Endodermal cell (in vitro differentiated cells): ENCODE data around the gene TSSC4. TPM values are rescaled to one million over a fixed set of nuclear protein-coding genes. Genes with fewer than 3 reads are reported as not detected.

Experiments used
- DNase-seq: peaks from one replicate; pipeline ENCODE4 v3.0.0-alpha.2; 2017
- H3K27ac ChIP-seq: 2 replicates; pipeline ENCODE4 v1.5.1; 2013; ENCODE audit warnings: mild to moderate bottlenecking, low read depth, low read length, moderate library complexity
- H3K27me3 ChIP-seq: 2 replicates; pipeline ENCODE4 v1.6.1; 2013; ENCODE audit warnings: mild to moderate bottlenecking, low read length, moderate library complexity; ENCODE audit not compliant: insufficient read depth, control insufficient read depth, poor library complexity, severe bottlenecking
- H3K36me3 ChIP-seq: 2 replicates; pipeline ENCODE4 v1.7.0; 2013; ENCODE audit warnings: mild to moderate bottlenecking, low read length, moderate library complexity; ENCODE audit not compliant: control insufficient read depth, insufficient read depth
- H3K4me1 ChIP-seq: one replicate; pipeline ENCODE4 v1.7.0; 2013; ENCODE audit warnings: low read length; ENCODE audit not compliant: control insufficient read depth, insufficient read depth
- H3K4me3 ChIP-seq: 2 replicates; pipeline ENCODE4 v1.5.1; 2013; ENCODE audit warnings: mild to moderate bottlenecking, low read length, moderate library complexity
- H3K9ac ChIP-seq: 2 replicates; pipeline ENCODE4 v1.6.1; 2013; ENCODE audit warnings: mild to moderate bottlenecking, low read length, moderate library complexity; ENCODE audit not compliant: poor library complexity, severe bottlenecking; ENCODE audit errors: extremely low read depth
- H3K9me3 ChIP-seq: 2 replicates; pipeline ENCODE4 v1.6.1; 2013; ENCODE audit warnings: mild to moderate bottlenecking, low read length, moderate library complexity; ENCODE audit not compliant: control insufficient read depth
- H3K27ac Mint-ChIP-seq: 2 replicates; pipeline ENCODE4 v1.8.0; 2020; ENCODE audit warnings: mixed read lengths
- H3K27me3 Mint-ChIP-seq: 2 replicates; pipeline ENCODE4 v1.8.0; 2021; ENCODE audit warnings: mild to moderate bottlenecking, mixed read lengths; ENCODE audit not compliant: insufficient read depth
- H3K36me3 Mint-ChIP-seq: 2 replicates; pipeline ENCODE4 v1.8.0; 2020; ENCODE audit warnings: low read depth, mixed read lengths
- H3K4me1 Mint-ChIP-seq: 2 replicates; pipeline ENCODE4 v1.8.0; 2020; ENCODE audit warnings: mixed read lengths
- H3K4me3 Mint-ChIP-seq: 2 replicates; pipeline ENCODE4 v1.8.0; 2020; ENCODE audit warnings: mild to moderate bottlenecking, moderate library complexity, mixed read lengths
- H3K9me3 Mint-ChIP-seq: 2 replicates; pipeline ENCODE4 v1.8.0; 2020; ENCODE audit warnings: mild to moderate bottlenecking, mixed read lengths
- CTCF ChIP-seq: fragments of 200-600 bp; sonication (generic); conservative IDR thresholded peaks from 2 replicates; pipeline ENCODE4 v1.5.0; 2021; ENCODE audit warnings: antibody characterized with exemption, mild to moderate bottlenecking
- WGBS, 2 experiments: methylation state at CpG; one replicate each; pipeline versions ENCODE4 v1.1.5 to v1.1.7; 2013; ENCODE audit warnings: missing lambda C conversion rate in 2 of 2, mixed read lengths in 1 of 2; ENCODE audit not compliant: insufficient coverage in 1 of 2, insufficient read length in 1 of 2; 5-methylcytosine and 5-hydroxymethylcytosine counted together
- total RNA-seq, 2 donors: library from RNA; stranded (reverse); fragmentation: NEBNext Ultra II Directional in 1 of 2; extraction: Animal tissue kit (Norgen Biotek cat#: 25700) in 1 of 2; gene quantifications; 2 replicates in 1 of 2; 3 replicates in 1 of 2; pipeline ENCODE4 v1.2.1, GENCODE V29; 2021

Gene TSSC4
- total RNA-seq, 2 donors from 2014 or later, result 47.2 to 51.1 TPM

GRCh38 chr11:2448661-2449547 lies 48.4 kb downstream of the TSSC4 start:
- Mint-ChIP-seq H3K27ac (no peak overlapping the region), H3K27me3 (peaks cover 86% of the 10 kb centered on the region), H3K9me3 (no peaks in the 10 kb centered on the region), H3K4me1 (no peaks in the 10 kb centered on the region), H3K36me3 (no peaks in the 10 kb centered on the region), H3K4me3 (no peak overlapping the region)
- Histone ChIP-seq H3K27ac (no peak overlapping the region), H3K9me3 (no peaks in the 10 kb centered on the region), H3K4me3 (no peak overlapping the region), H3K9ac (no peak overlapping the region), H3K36me3 (no peaks in the 10 kb centered on the region), H3K27me3 (peaks cover 84% of the 10 kb centered on the region), H3K4me1 (no peaks in the 10 kb centered on the region)
- TF ChIP-seq CTCF, result no peak
- DNase-seq, result no peak
- 87 to 94% methylated on average over 11 to 21 of the region's 21 CpGs for WGBS, 2 experiments

- Mint-ChIP-seq H3K27me3 (peaks cover 91% of the 10 kb centered on the region), H3K4me3 (no peak overlapping the region), H3K27ac (no peak overlapping the region), H3K36me3 (no peaks in the 10 kb centered on the region), H3K4me1 (no peaks in the 10 kb centered on the region), H3K9me3 (no peaks in the 10 kb centered on the region)
- 85 to 88% methylated on average over 17 to 26 of the region's 26 CpGs for WGBS, 2 experiments
- Histone ChIP-seq H3K4me1 (no peaks in the 10 kb centered on the region), H3K9me3 (no peaks in the 10 kb centered on the region), H3K27ac (no peak overlapping the region), H3K9ac (no peak overlapping the region), H3K27me3 (peaks cover 88% of the 10 kb centered on the region), H3K4me3 (no peak overlapping the region), H3K36me3 (no peaks in the 10 kb centered on the region)
- DNase-seq, result no peak
- TF ChIP-seq CTCF, result no peak
Measured at GRCh38 chr11:2449548-2450320, 49.2 kb downstream of the TSSC4 start.

GRCh38 chr11:2450321-2451041 lies 49.9 kb downstream of the TSSC4 start:
- H3K4me1 ChIP-seq, result no peaks in the 10 kb centered on the region
- no peak overlapping the region for H3K4me3 ChIP-seq
- DNase-seq, result no peak
- TF ChIP-seq CTCF, result no peak
- no peaks in the 10 kb centered on the region for H3K36me3 Mint-ChIP-seq
- H3K9me3 Mint-ChIP-seq, result peaks cover 3% of the 10 kb centered on the region
- H3K27ac Mint-ChIP-seq, result no peak overlapping the region
- H3K9ac ChIP-seq, result no peak overlapping the region
- no peaks in the 10 kb centered on the region for H3K4me1 Mint-ChIP-seq
- H3K36me3 ChIP-seq, result no peaks in the 10 kb centered on the region
- H3K27ac ChIP-seq, result no peak overlapping the region
- H3K9me3 ChIP-seq, result no peaks in the 10 kb centered on the region
- peaks cover 87% of the 10 kb centered on the region for H3K27me3 ChIP-seq
- peaks cover 94% of the 10 kb centered on the region for H3K27me3 Mint-ChIP-seq
- no peak overlapping the region for H3K4me3 Mint-ChIP-seq
- 90 to 94% methylated on average over 12 to 19 of the region's 19 CpGs for WGBS, 2 experiments
